GM12875 (cell line): ENCODE results near the gene DCDC2.

Source experiments
- H3K4me3 ChIP-seq: one replicate; pipeline ENCODE4 v1.5.1; 2011; ENCODE audit warnings: low read depth, low read length, control low read depth
- CTCF ChIP-seq: IDR thresholded peaks from 2 replicates; pipeline ENCODE4 v1.5.1; 2011; ENCODE audit warnings: low read depth, mild to moderate bottlenecking, control low read depth, inconsistent platforms, low read length, moderate library complexity, borderline replicate concordance; ENCODE audit not compliant: insufficient read depth

Gene DCDC2

GRCh38 chr6:24139639-24140038, 218.2 kb downstream of the DCDC2 start:
- H3K4me3 ChIP-seq = no peak overlapping the region

GRCh38 chr6:24139080-24139479, 218.8 kb downstream of the DCDC2 start:
- no peak for TF ChIP-seq CTCF
- no peak overlapping the region for H3K4me3 ChIP-seq

More at GRCh38 chr6:24139639-24140038, 218.2 kb downstream of the DCDC2 start:
- no peak for TF ChIP-seq CTCF

GRCh38 chr6:24131751-24132150, 226.1 kb downstream of the DCDC2 start:
- TF ChIP-seq CTCF = no peak
- H3K4me3 ChIP-seq = no peak overlapping the region

- no peak for TF ChIP-seq CTCF
- no peak overlapping the region for H3K4me3 ChIP-seq
Observed at GRCh38 chr6:24127316-24127715, 230.5 kb downstream of the DCDC2 start.

- no peak for TF ChIP-seq CTCF
Observed at GRCh38 chr6:24126586-24127192, 231.2 kb downstream of the DCDC2 start.

GRCh38 chr6:24125980-24126379, 231.9 kb downstream of the DCDC2 start, which contains the start of gene NRSN1:
Gene NRSN1 (plus strand): TSS chr6:24126215. CDS start chr6:24134328, 8,113 bp downstream.
- TF ChIP-seq CTCF = no peak
- no peak within 1 kb of the TSS for H3K4me3 ChIP-seq

More at GRCh38 chr6:24126586-24127192, 231.2 kb downstream of the DCDC2 start:
- H3K4me3 ChIP-seq = no peak overlapping the region

GRCh38 chr6:24122139-24122538, 235.7 kb downstream of the DCDC2 start:
- no peak for TF ChIP-seq CTCF
- H3K4me3 ChIP-seq = no peak overlapping the region
